SIG-M5 treated with dmso at 0.1 percent for 504 hours (cell line): Measurements from ENCODE around the gene C1orf87.

Experiments
- DNase-seq: peaks from one replicate; lab custom pipeline; 2025; ENCODE audit not compliant: unreplicated experiment; lab: John Stamatoyannopoulos, UW

C1orf87 gene, protein sequence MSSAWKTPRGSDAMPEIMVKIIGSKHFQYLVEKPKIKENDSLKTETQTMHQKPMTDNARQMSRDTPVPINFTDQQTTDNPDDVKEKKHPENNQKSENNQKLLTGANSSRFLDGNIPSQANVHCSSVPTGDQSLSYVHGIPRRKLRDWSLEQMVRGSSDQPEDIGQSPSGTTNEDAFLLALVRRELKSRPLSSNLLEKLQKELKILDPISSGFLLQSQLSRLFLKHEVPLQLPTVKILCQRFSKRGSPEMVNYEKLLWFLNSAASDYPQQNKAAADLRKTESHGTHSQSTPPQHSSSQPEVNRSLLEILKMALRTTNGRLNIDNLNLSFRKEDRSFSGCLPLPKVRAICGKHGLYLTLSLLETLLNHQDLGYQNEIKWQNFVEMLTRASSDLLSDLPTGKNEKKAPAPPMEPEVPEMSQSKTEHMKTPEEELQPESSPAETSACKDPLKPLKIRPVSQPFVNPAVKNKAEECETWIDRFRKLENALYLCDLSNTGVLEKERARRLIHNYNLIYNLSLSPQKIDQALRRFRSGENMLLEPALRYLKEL

DNA sequence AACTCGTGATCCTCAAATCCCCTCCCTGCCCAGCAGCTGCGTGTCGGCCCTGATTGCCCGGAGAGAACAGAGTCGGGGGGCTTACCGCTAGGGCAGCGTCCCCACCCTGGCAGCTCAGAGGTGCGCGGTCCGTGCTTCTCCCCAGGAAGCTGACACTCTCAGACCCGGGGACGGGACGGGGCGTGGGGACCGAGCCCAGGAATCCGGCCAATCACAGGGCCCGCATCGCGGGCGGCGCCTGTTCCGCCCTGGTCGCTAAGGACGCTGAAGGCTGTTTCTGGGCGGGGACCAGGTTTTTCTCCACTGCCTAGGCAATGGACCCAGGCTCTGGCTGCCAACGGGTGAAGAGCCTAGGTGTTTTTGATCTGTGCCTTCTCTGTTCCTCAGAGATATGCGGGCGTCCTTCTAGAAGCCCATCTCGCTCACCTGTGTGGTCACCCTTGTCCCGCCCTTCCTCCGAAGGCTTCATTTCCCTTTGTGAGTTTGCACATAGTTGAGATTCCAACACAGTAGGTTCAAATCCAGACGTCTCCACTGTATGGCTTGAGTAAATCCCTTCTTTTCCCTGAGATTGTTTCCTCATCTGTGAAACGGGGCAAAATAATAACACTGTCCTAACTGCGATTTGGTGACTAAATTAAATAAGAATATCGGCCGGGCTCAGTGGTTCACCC is at the start of gene C1orf87:
Gene C1orf87 (minus strand): TSS at position 166 of the 674 bp plus-strand sequence. CDS start 1,127 bp downstream, outside the sequence.
- no peak for DNase-seq

DNA sequence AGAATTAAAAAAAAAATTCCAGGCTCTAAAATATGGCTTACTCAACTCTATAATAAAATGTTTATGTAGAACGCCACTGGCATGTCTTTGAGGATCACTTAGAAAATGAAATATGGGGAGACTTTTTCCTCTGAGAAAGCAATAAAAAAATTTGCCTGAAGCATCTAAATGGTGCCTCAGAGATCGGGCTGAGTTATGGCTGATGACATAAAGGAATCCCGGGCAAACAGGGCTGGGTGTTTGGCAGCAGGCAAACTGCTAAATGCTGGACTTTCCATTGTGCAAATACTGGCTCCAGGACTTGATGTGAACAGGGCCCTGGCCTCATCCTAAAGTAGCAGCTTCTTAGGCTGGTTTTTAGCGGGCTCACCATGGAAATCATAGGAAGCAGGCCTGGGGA is 44.5 kb upstream of the C1orf87 start:
- no peak for DNase-seq

DNA sequence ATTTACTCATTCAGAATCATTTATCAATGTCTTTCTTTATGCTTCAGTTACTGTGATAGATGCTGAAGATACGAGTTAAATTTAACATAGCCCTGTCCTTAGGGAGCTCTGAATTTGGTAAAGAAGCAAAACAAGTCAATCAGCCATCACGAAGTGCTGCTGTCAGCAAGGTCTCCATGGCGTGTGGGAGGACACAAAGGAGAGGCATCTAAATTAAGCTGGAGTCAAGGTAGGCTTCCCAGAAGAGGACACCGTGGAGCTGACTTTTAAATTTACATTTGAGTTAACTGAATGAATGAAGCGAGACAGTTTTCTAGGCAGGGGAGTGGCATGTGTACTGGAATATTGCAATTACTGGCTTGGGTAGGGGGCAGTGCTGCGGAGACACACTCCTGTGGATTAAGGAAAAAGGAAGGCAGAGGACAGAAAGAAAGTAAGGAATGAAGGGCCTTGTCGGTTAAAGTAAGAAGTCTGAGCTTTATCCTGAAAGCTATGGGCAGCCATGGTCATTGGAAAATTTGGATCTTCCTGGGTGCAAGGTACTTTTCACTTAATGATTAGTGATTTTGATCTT is 41.3 kb upstream of the C1orf87 start:
- no peak for DNase-seq

DNA sequence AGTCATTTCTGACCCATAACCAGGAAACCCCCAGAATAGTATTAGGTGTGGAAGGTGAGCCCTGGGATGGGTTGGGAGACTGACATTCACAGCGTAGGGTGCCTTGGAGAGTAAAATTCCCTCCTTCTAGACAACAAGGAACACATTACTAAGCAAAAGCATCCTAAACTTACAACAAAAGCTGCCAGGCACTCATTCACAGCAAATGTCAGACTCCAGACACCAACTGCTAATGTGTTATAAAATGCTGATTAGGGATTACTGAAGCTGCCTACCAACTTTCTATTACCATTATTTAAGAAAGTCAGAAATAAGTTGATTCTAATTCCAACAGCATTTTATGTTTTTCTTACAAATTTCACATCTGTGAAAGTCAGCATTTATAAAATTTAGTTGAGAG is 40.0 kb upstream of the C1orf87 start:
- DNase-seq = no peak

DNA sequence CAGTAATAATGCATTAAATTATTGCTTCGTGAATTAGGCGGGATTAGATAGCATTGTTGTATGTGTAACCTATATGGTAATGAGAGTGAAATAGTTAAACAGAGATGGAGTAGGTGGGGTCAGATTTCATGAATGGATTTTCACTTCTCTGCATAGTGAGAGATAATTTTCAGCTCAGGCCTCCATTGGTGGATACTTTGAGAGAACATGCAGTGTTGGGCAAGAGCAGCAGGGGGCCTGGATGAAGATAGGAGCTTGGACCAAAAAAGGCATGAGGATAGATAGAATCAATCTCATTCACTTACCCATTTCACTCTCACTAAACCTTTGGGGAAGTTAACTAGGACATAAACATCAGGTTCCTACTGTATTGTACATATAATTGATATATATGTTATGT is 39.5 kb upstream of the C1orf87 start:
- DNase-seq = no peak

DNA sequence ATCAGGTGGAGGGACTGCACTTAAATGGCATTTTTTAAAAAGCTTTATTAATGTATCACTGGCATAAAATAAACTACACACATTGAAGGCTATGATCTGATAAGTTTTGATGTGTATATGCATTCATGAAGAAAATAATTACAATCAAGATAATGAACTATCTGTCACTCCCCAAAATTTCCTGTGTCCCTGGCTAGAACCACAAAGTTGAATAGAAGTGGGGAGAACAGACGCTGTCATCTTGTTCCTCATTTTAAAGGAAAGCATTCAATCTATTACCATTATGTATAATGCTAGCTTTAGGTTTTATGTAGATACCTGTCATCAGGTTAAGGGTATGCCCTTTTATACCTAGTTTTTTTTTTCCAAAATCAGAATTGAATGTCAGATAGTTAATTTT is 38.1 kb upstream of the C1orf87 start:
- DNase-seq = no peak

DNA sequence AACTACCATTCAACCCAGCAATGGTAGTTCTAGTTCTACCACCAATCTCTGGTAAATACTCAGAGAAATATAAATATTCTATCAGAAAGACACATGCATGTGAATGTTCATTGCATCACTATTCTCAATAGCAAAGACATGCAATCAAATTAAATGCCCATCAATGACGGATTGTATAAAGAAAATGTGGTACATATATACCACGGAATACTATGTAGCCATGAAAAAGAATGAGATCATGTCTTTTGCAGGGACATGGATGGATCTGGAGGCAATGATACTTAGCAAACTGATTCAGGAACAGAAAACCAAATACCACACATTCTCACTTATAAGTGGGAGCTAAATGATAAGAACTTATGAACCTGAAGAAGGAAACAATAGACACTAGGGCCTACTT is 37.5 kb upstream of the C1orf87 start:
- no peak for DNase-seq

DNA sequence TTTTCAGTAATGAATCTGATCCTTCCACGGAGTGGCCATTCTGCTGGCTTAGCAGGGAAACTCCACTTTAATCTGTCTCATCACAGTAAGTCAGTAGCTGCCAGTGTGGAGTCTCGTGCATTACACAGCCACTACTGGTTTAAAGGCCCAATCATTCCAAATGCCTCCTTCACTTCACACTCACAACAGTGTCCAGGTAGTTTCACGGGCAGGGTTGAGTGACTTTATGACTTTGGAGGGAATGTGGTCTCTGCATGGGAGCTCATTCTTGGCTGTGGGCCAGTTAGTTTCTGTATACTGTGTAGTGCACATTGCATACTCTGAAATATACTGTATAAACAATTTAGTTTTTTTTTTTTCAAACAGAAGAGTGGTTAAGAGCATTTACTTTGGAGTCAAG is 34.6 kb upstream of the C1orf87 start:
- DNase-seq = no peak

DNA sequence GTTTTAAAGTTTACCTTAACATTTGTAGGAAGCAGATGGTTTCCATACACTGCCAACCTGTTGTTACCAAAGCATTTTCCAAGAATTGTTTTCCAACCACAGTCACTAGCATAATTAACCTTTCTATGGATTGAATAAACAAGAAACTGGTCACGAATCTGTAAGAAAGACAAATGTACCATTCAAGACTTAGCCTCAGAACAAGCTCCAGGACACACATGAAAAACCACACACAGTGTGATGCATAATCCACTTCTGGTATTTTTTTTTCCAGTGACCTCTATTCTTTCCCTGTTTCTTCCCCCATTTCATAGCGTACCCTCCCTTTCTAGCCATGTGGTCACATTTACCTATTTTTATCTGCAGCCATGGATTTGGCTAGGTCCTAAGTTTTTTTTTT is 29.6 kb upstream of the C1orf87 start:
- DNase-seq = no peak

DNA sequence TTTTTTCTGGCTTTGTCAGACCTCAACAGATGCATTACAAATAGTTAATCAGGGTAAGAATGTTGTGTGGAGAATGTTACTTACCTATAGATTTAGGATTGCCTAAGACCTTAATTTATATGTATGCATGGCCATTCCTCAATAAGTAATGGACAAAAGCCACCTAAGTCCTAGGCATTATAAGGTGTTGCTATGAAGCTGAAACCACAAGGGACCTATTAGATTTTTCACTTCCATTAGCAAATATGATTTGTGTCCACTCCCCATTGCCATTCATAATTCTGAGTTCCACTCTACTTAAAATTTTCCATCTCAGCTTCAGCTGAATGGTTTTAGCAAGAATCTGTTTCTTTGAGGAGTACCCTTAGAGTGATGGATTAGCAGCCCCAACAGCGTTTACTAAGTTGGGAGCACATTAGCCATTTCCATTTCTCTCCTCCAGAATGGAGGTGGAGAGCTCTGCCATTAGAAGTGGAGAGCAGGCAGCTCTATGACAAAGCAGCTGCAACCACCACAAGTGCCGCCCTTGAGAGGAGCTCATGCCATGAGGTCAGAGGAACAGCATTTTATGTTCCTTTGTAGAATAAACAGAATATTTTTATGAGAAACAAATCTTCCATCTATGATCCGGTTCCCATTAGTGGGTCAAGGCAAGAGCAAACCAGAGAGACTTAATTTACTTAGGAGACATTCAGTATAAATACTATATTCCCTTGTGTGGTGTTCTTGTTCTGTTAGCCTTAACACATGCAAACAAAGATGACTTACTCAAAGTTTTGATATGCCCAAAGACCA is 28.9 kb upstream of the C1orf87 start:
- DNase-seq = no peak

DNA sequence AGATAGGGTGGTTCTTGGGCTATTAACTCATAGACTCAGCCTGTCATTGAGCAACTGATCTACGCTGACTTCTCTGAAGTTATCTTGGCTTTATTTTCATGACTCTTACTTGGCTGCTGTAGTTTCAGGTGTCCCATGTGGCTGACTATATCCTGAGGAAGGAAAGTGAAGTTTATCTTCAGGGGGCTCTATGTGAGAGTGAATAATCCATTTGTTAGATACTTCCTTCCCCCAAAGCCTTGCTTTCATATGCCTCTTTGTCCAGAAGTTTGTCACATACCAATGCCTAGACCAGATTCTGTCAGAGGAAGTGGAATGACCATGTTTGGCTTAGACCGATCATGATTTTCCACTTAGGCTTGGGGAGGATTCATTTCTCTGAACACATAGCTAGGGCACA is 27.9 kb upstream of the C1orf87 start:
- DNase-seq = no peak

DNA sequence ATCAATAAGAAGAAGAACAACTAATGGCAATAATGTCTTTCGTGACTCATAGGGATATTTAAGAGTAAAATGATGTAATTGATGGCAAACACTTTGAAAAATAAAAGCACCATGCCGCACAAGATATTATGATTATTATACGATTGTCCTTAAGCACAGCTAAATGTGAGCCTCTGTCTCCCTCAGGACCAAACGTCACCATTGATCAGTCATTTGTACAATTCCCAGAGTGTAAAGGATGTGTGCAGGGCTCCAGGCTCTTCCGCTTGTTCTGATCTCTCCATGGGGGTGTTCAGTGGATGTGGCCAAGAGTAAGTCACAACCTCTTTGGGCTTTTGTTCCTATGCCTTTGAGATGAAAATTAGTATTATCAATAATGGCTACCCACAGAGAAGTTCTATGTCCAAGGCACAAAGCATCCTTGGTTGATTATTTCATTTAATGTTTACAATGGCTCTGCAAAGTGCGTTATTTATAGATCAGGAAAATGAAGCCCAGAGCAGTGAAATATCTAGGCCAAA is 17.7 kb upstream of the C1orf87 start:
- no peak for DNase-seq

DNA sequence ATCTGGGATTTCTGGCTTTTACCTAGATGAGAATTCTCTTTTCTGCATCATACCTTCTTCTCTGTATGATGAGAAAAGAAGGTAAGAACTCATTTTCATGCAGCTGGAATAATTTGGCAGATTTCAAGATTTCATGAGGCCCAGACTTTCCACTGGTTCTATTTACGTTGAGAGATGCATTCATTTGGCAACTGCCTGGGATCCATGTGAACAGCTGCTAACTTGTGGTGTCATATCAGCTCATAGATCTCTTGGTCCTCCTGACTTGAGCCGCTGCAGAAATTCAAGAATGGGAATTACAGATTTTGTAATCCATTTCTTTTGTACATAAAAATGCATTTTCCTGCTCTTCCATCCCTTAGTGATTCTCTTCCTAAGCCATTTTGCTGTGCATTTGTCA is 17.1 kb upstream of the C1orf87 start:
- no peak for DNase-seq

DNA sequence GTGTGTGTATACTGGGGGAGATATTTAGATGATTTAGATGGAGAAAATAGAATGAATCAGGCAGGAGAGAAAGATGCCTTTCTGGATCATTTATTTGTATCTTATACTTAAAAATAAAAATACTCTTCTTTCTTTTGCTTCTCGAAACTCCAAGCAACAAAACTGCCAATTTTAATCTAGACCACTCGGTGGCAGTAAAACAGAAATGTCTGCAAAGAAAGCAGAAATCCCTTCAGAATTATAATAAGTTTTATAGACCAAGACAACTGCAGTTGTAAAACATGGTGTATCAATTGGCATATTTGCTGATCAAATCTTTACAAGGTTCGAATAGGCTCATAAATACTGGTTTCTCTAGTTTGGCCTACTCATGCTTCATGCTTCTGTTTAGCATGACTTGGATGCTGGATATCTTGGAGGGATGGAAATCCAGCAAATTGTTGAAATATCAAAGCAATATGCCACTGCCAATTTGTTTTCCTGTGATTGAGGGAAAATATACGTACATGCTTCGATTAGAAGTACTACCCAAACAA is 15.1 kb upstream of the C1orf87 start:
- no peak for DNase-seq

DNA sequence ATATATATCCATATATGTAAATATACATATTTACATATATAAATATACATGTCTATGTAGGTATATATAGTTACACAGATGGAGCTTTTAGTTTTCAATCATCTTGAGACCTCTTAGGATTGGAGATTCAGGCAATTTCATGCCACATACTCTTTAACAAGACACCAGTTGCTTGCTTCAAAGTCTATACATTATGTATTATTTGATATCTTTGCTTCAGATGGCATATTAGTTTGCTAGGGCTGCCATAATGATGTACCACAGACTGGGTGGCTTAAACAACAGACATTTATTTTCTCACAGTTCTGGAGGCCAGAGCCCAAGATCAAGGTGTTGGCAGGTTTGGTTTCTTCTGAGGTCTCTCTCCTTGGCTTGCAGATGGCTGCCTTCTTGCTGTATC is 14.1 kb upstream of the C1orf87 start:
- DNase-seq = no peak

DNA sequence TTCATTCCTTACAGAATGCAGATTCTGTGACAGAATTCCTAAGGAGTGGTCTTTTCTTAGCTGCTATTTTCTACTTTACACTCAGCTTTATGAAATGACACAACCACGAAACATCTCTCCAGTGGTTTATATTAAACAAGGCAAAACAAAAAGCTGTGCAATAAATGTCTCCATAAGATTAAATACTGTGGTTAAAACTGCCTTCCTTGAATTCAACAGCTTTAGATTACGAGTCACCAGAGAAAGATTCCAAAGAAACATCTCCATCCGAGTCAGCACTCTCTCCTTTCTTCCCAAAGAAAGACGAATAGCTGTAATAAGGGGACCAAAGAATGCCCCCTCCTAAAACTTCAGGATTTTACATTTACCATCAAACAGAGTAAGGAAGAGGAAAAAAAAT is 4.6 kb upstream of the C1orf87 start:
- no peak for DNase-seq

DNA sequence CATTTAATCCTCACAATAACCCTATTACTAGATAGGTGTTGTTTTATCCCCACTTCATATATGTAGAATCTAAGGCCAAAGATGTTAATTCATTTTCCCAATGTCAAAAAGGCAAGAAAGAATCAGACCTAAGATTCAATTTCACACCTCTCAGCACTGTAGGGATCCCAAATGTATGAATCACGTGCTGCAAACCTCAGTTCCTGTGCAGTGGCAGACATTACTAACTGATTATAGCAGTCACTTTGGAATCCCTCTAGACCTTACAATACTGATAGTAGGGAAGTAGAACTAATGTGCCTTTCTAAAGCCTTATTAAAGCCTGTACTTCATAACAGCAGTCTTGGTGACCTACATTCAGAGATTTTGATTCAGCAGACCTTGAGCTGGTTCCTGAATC is 2.3 kb downstream of the C1orf87 start:
- DNase-seq = no peak

DNA sequence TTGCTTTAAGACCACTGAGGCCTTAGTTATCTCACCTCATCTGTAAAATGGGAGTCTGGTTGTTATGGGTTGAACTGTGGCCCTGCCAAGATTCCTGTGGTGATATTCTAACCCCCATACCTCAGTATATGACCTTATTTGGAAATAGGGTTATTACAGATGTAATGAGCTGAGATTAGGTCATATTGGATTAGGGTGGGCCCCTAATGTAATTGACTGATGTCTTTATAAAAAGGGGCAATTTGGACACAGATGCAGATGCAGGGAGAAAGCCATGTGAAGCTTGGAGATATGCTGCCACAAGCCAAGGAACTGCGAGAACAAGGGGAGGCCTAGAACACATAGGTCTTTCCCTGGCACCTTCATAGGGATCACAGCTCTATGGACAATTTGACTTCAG is 3.9 kb downstream of the C1orf87 start:
- DNase-seq = no peak

DNA sequence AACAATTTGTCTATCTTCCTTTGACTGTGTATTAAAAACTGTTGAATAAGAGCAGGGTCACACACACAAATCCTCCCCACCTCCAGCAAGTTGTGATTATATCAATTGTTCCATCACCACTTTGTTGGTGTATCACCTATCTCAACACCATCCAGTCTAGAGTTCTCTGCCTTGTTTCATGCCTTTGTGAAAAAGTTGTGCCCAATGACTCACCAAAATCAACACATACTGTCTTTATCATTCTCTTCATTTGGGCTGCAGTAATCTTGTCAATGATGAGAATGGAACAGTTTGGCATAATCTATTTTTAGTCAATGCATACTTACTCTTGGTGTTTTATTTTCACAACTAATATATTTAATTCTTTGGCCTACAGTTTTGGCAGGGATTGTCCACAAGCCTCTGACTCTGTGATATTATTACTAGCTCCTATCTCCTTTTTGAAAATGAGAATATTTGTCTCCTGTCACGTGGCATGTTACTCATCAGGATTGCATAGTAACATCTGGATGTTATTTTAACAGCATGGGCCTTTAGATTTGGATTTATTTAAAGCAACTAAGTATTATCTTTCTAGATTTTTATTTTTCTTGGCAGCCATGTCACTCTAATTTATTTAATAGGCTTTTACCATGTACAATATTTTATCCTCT is 5.1 kb downstream of the C1orf87 start:
- DNase-seq = no peak

DNA sequence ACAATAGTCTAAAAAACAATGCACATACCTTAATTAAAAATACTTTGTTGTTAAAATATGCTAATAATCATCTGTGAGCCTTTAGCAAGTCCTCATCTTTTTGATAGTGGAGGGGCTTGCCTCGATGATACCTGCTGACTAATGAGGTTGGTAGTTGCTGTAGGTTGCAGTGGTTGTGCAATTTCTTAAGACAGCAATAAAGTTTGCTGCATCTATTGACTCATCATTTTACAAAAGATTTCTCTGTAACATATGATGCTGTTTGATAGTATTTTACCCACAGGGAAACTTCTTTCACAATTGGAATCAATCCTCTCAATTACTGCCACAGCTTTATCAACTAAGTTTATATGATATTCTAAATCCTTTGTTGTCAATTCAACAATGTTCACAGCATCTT is 7.6 kb downstream of the C1orf87 start:
- no peak for DNase-seq
